ENCODE measurements around the gene THSD8.

The THSD8 gene

DNA sequence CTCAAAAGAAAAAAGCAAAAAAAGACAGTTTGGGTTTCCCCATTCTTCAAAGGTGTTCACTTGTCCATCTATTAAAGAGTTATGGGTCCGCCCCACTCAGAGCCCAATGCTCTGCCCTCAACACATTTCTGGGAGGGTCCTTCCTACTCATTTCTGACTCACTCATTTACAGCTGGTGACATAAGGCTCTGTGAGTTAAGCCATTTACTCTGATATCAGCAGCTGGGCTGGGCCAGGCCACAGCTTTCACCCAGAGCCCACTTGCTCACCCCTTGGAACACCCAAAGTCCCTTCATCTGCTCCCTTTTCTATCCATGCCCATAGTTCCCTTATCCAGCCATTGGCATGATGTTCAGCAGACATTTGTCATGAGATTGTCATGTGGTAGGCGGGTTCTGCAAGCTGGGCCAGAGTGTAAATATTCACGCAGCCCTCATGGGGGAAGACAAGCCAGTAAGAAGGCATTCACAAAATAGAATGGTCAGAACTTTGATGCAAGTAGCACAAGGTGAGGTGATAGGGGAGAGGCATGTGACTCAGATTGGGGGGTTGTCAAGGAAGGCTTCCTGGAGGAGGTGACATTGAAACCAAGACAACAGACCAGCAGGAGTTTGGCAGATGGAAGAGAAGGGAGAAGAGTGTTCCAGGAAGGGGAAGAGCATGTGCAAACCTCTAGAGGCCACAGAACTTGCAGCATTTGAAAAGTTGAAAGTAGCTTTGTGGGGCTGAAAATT lies 42.3 kb downstream of the THSD8 start:
- in situ Hi-C loops (cut with MboI; ENCODE audit: low sequenced_read_pairs): loop anchor here (10.0 kb wide), 1 partner anchor 79 kb away; no protein-coding TSS in a partner anchor

DNA sequence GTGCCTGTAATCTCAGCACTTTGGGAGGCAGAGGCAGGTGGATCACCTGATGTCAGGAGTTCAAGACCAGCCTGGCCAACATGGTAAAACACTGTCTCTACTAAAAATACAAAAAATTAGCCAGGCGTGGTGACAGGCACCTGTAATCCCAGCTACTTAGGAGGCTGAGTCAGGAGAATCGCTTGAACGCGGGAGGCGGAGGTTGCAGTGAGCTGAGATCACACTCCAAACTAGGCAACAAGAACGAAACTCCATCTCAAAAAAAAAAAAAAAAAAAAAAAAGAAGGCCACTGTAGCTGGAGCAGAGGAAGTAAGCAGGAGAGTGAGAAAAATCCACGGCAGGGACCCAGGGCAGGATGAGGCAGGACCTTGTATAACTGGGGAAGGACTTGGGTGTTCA lies 44.7 kb downstream of the THSD8 start:
- in situ Hi-C loops (cut with MboI; ENCODE audit: low sequenced_read_pairs): loop anchor here (10.0 kb wide), 1 partner anchor 82 kb away; no protein-coding TSS in a partner anchor

GRCh38 chr19:12847159-12848139 lies 45.6 kb downstream of the THSD8 start:
- in situ Hi-C loops (cut with MboI; ENCODE audit: low sequenced_read_pairs): loop anchor here (10.0 kb wide), 1 partner anchor 83 kb away; no protein-coding TSS in a partner anchor
